Measurements from ENCODE around the gene PIKFYVE. TPM values are rescaled to one million over a fixed set of nuclear protein-coding genes. Genes with fewer than 3 reads are reported as not detected.

The PIKFYVE gene
- polyA plus RNA-seq, 5 donors, result 17.0 to 29.4 (median 25.8) TPM

Other genes starting within 250 kb of the PIKFYVE start
- gene PLEKHM3, start 240.7 kb upstream of the PIKFYVE start, polyA plus RNA-seq (ENCODE audit: insufficient read depth in 1 of 5, insufficient read length in 5 of 5, low replicate concordance in 1 of 5), result 10 to 100 TPM; 12.1 to 15.8 (median 14.6) TPM
- under 1 TPM in 1 of 5 donors, not detected in 4; 0.25 TPM for gene CRYGD, start 141.7 kb upstream of the PIKFYVE start, polyA plus RNA-seq (ENCODE audit: insufficient read depth in 1 of 5, insufficient read length in 5 of 5, low replicate concordance in 1 of 5)
- not detected for gene CRYGC, start 136.4 kb upstream of the PIKFYVE start, polyA plus RNA-seq (ENCODE audit: insufficient read depth in 1 of 5, insufficient read length in 5 of 5, low replicate concordance in 1 of 5)
- not detected for gene CRYGB, start 120.1 kb upstream of the PIKFYVE start, polyA plus RNA-seq (ENCODE audit: insufficient read depth in 1 of 5, insufficient read length in 5 of 5, low replicate concordance in 1 of 5)
- gene CRYGA, start 102.7 kb upstream of the PIKFYVE start, polyA plus RNA-seq (ENCODE audit: insufficient read depth in 1 of 5, insufficient read length in 5 of 5, low replicate concordance in 1 of 5), result not detected
- gene C2orf80, start 76.2 kb upstream of the PIKFYVE start, polyA plus RNA-seq (ENCODE audit: insufficient read depth in 1 of 5, insufficient read length in 5 of 5, low replicate concordance in 1 of 5), result under 1 TPM in 1 of 5 donors, not detected in 4; 0.19 TPM
- 100 to 1,000 TPM in 1 of 5 donors, 10 to 100 TPM in 4; 83.2 to 101 (median 87.5) TPM for gene IDH1, start 11.2 kb upstream of the PIKFYVE start, polyA plus RNA-seq (ENCODE audit: insufficient read depth in 1 of 5, insufficient read length in 5 of 5, low replicate concordance in 1 of 5)
- gene PTH2R, start 140.5 kb downstream of the PIKFYVE start, polyA plus RNA-seq (ENCODE audit: insufficient read depth in 1 of 5, insufficient read length in 5 of 5, low replicate concordance in 1 of 5), result under 1 TPM in 4 of 5 donors, not detected in 1; 0.10 to 0.37 (median 0.17) TPM

Data from right lung (tissue), 5 donors.